Heart left ventricle (tissue), 16 donors: ENCODE results near the gene SLC2A4RG. TPM values are rescaled to one million over a fixed set of nuclear protein-coding genes. Genes with fewer than 3 reads are reported as not detected.

ENCODE experiments used
- ATAC-seq, 4 donors: fragments of 200-7000 bp; cut with Tn5 transposase; one replicate each; pipeline ENCODE4 v1.9.1; 2020 to 2022; ENCODE audit warnings: moderate library complexity in 4 of 4, mild to moderate bottlenecking in 3 of 4, moderate number of reproducible peaks in 1 of 4
- DNase-seq, 5 donors: peaks; one replicate each; pipeline ENCODE4 v3.0.0-alpha.2; 2020
- H3K27ac ChIP-seq, 12 donors: fragments of 200-600 bp; sonication (generic) in 4 of 12; one replicate each; pipeline versions ENCODE4 v1.5.0 to v1.8.0; 2016 to 2022; ENCODE audit warnings: mild to moderate bottlenecking in 2 of 12
- H3K27me3 ChIP-seq, 9 donors: fragments of 200-600 bp; sonication (generic) in 2 of 9; one replicate each; pipeline versions ENCODE4 v1.5.1 to v1.8.0; 2016 to 2022; ENCODE audit warnings: mild to moderate bottlenecking in 3 of 9
- H3K36me3 ChIP-seq, 9 donors: fragments of 200-600 bp; sonication (generic) in 2 of 9; one replicate each; pipeline versions ENCODE4 v1.5.0 to v1.8.0; 2018 to 2022; ENCODE audit warnings: mild to moderate bottlenecking in 2 of 9
- H3K4me1 ChIP-seq, 12 donors: fragments of 200-600 bp; sonication (generic) in 4 of 12; one replicate each; pipeline versions ENCODE4 v1.5.0 to v1.8.0; 2016 to 2022; ENCODE audit warnings: mild to moderate bottlenecking in 3 of 12
- H3K4me3 ChIP-seq, 12 donors: fragments of 200-600 bp; sonication (generic) in 4 of 12; one replicate each; pipeline versions ENCODE4 v1.5.0 to v1.8.0; 2017 to 2022; ENCODE audit warnings: mild to moderate bottlenecking in 9 of 12, moderate library complexity in 4 of 12
- H3K9me3 ChIP-seq, 12 donors: fragments of 200-600 bp; sonication (generic) in 4 of 12; one replicate each; pipeline versions ENCODE4 v1.5.0 to v1.8.0; 2016 to 2022; ENCODE audit warnings: mild to moderate bottlenecking in 1 of 12
- POLR2A ChIP-seq, 2 donors: fragments of 450-650 bp; IDR thresholded peaks; one replicate each; pipeline ENCODE4 v1.6.1; 2017; ENCODE audit warnings: antibody characterized with exemption in 2 of 2, mild to moderate bottlenecking in 2 of 2, moderate library complexity in 2 of 2
- WGBS, 4 donors: extraction: QIAGEN DNeasy Blood & Tissue Kit in 2 of 4; methylation state at CpG; one replicate each; pipeline versions ENCODE4 v1.1.5 to v1.1.7; 2013 to 2018; 5-methylcytosine and 5-hydroxymethylcytosine counted together
- intact Hi-C, 10 donors: fragments of 100-400 bp; cut with DNase I; formaldehyde crosslinking; loops; one replicate each; pipeline versions ENCODE4 v1.11.1 to v1.14.2; 2022
- polyA plus RNA-seq, 2 donors: library from polyadenylated mRNA; stranded (reverse); fragments of 200-250 nt; gene quantifications; one replicate each; pipeline ENCODE4 v1.2.3, GENCODE V29; 2013
- total RNA-seq, 9 donors: library from RNA; depleted of rRNA in 2 of 9; stranded (reverse); fragments of >200 nt in 2 of 9; fragmentation: NEBNext Ultra II Directional in 3 of 9; extraction: Animal tissue kit (Norgen Biotek cat#: 25700) in 3 of 9; gene quantifications; one replicate each; pipeline versions ENCODE4 v1.1.0 to v1.2.4, GENCODE V29; 2016 to 2023
- TF ChIP-seq, protein P1 (sequence below), 12 donors: fragments of 200-600 bp; sonication (generic) in 4 of 12; IDR thresholded peaks; one replicate each; pipeline versions ENCODE4 v1.5.0 to v1.8.0; 2018 to 2022; ENCODE audit warnings: antibody characterized with exemption in 12 of 12, mild to moderate bottlenecking in 5 of 12
- donor health status: ischemic (EF 13 %, LVEDD 7.1; RV severe dilation, severe dysfunction).
- donor health status: healthy with polysubstance abuse.
- donor health status: DM: no; HTN: yes; CAD: no.
- donor health status: DM: no; HTN: no; CAD: no.
- donor health status: ischemic (EF 25% LVEDD 6.9; RV normal size, moderate dysfunction).
- donor health status: ischemic (EF 25% LVEDD 5.7; RV mildly dilated, moderate dysfunction).
- donor health status: healthy.
- donor health status: DM: yes; HTN: yes; CAD: no.
- donor health status: ischemic (EF 35%, LVEDD 5.7; RV mildly dilated, moderate dysfunction).
- donor health status: nonischemic (EF 11% LVEDD 7.7; RV severe dilation, severe dysfunction).
- donor health status: DM: yes; HTN: yes; CAD: no.
- donor health status: PGD.
- donor health status: ischemic (EF 29% LVEDD 5.4; RV normal size, mild dysfunction).
- donor health status: nonischemic (EF 23%, LVEDD 6.1; RV moderate dilation, normal function).

The SLC2A4RG gene
- total and polyA plus RNA-seq, 11 donors, result 18.3 to 82.5 (median 70.7) TPM

DNA sequence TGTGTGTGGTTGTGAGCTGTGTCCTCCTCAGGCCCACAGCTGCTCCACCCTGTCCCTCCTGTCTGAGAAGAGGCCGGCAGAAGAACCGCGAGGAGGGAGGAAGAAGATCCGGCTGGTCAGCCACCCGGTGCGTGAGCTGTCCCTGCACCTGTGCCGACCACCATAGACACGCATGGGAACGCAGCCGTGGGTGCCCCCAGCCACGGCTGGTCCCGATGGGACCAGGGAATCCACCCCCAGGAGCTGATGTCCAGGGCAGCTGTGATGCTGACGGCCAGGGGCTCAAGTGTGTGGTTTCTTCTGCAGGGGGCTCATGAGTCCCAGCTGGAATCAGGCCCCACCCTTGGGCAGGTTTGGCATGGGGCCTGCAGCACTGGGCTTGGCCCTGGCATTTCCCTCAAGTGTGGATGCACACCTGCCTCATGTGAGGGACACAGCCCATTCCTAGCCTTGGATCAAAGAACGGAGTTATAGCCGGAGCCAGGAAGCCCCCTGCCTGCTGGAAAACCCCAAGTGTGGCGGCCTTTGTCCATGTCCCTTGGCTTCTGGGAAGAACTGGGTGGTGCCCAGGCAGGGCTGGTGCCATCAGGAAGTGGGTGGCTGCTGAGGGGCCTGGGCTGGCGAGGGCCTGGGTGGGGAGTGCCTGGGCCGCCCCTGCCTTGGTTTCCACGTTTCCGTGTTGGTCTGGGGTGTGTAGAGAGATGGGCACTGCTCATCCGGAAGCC is 47.7 kb upstream of the SLC2A4RG start:
- H3K27me3 ChIP-seq, result no peaks in the 10 kb centered on the region
- no peak for TF ChIP-seq POLR2A (IDR thresholded peaks at IDR 0.05)
- TF ChIP-seq, protein P1, sequence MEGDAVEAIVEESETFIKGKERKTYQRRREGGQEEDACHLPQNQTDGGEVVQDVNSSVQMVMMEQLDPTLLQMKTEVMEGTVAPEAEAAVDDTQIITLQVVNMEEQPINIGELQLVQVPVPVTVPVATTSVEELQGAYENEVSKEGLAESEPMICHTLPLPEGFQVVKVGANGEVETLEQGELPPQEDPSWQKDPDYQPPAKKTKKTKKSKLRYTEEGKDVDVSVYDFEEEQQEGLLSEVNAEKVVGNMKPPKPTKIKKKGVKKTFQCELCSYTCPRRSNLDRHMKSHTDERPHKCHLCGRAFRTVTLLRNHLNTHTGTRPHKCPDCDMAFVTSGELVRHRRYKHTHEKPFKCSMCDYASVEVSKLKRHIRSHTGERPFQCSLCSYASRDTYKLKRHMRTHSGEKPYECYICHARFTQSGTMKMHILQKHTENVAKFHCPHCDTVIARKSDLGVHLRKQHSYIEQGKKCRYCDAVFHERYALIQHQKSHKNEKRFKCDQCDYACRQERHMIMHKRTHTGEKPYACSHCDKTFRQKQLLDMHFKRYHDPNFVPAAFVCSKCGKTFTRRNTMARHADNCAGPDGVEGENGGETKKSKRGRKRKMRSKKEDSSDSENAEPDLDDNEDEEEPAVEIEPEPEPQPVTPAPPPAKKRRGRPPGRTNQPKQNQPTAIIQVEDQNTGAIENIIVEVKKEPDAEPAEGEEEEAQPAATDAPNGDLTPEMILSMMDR (IDR thresholded peaks at IDR 0.05), result no peak
- peaks cover 21 to 57% (median 37%) of the 10 kb centered on the region in 12 donors for H3K4me1 ChIP-seq
- ATAC-seq, result no peak
- H3K27ac ChIP-seq, result peak overlapping the region in 2 of 12 donors; percentile 11 to 61
- H3K9me3 ChIP-seq, result no peaks in the 10 kb centered on the region
- H3K36me3 ChIP-seq, result peaks cover 0 to 31% (median 13%) of the 10 kb centered on the region in 9 donors
- H3K4me3 ChIP-seq, result no peak overlapping the region
- 83 to 90% (median 87%) methylated on average over 14 to 21 of the region's 21 CpGs for WGBS, 4 donors
- DNase-seq, result peak in 2 of 5 donors; percentile 20 to 58
- intact Hi-C loops, result loop anchor here in 1 of 10 donors (10.0 kb wide), 1 partner anchor 283 kb away; the partner anchor contains the start of gene SAMD10

DNA sequence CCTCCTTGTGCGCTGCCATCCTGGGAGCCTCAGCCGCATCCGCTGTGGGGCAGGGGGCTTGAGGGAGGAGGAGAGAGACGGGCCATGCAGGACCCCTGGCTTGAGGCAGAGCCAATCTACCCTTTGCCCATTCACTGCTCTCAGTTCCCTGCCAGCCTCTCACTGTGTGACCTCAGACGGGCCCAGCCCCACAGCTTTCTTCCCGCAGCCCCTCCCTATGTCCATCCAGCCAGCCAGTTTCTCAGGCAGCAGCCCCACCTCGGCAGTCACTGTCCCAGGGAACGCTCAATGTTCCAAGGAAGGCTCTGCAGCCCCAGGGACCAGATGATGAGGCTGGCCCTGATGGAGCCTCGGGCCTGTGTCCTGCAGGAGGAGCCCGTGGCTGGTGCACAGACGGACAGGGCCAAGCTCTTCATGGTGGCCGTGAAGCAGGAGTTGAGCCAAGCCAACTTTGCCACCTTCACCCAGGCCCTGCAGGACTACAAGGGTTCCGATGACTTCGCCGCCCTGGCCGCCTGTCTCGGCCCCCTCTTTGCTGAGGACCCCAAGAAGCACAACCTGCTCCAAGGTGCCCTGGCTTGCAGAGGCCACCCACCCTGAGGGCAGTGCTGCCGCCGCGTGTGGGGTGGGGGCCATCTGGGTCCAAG is 47.0 kb upstream of the SLC2A4RG start:
- H3K27ac ChIP-seq, result peak overlapping the region in 2 of 12 donors; percentile 11 to 61
- intact Hi-C loops, result loop anchor here in 1 of 10 donors (10.0 kb wide), 1 partner anchor 282 kb away; the partner anchor contains the start of gene SAMD10
- DNase-seq (peak in 2 of 5 donors; percentile 39 to 58), ATAC-seq (no peak)
- H3K27me3 ChIP-seq, result no peaks in the 10 kb centered on the region
- peaks cover 0 to 32% (median 13%) of the 10 kb centered on the region in 9 donors for H3K36me3 ChIP-seq
- peaks cover 19 to 57% (median 36%) of the 10 kb centered on the region in 12 donors for H3K4me1 ChIP-seq
- H3K9me3 ChIP-seq, result no peaks in the 10 kb centered on the region
- WGBS, 4 donors, result 67 to 76% (median 71%) methylated on average over 14 to 20 of the region's 20 CpGs
- TF ChIP-seq, protein P1 (IDR thresholded peaks at IDR 0.05), result no peak
- TF ChIP-seq POLR2A (IDR thresholded peaks at IDR 0.05), result no peak
- H3K4me3 ChIP-seq, result no peak overlapping the region

DNA sequence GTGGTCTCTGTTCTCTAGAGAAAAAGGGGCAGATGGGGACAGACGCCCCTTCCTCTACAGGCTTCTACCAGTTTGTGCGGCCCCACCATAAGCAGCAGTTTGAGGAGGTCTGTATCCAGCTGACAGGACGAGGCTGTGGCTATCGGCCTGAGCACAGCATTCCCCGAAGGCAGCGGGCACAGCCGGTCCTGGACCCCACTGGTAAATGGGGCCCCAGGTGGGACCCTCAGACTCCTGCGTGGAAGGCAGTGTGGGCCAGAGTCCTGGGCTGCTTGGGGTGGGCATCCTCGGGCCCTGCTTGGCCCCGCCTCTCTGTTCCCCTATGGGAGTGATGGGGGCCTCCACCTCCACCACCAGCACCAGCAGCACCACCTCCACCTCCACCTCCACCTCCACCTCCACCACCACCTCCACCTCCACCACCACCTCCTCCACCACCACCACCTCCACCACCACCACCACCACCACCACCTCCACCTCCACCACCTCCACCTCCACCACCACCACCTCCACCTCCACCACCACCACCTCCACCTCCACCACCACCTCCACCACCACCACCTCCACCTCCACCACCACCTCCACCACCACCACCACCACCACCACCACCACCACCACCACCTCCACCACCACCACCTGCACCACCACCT is 46.4 kb upstream of the SLC2A4RG start:
- peak in 2 of 5 donors; percentile 21 to 58 for DNase-seq
- TF ChIP-seq, protein P1 (IDR thresholded peaks at IDR 0.05), result no peak
- no peak for TF ChIP-seq POLR2A (IDR thresholded peaks at IDR 0.05)
- no peak for ATAC-seq
- no peaks in the 10 kb centered on the region for H3K27me3 ChIP-seq
- H3K27ac ChIP-seq, result peak overlapping the region in 1 of 12 donors; percentile 61
- H3K9me3 ChIP-seq, result no peaks in the 10 kb centered on the region
- H3K4me3 ChIP-seq, result no peak overlapping the region
- peaks cover 0 to 35% (median 13%) of the 10 kb centered on the region in 9 donors for H3K36me3 ChIP-seq
- WGBS, 4 donors, result 79 to 90% (median 89%) methylated on average over 4 to 10 of the region's 10 CpGs
- peaks cover 13 to 57% (median 30%) of the 10 kb centered on the region in 12 donors for H3K4me1 ChIP-seq
- intact Hi-C loops, result loop anchor here in 1 of 10 donors (10.0 kb wide), 1 partner anchor 282 kb away; the partner anchor contains the start of gene SAMD10
